GM18868 (cell line): ENCODE data around the gene EDEM1.
"Not testable (repeated sequence)": the region's sequence is repeated elsewhere in the genome, so short reads cannot be mapped to it uniquely, and the experiment has no call there.

Experiments used
- ATAC-seq: cut with Tn5 transposase; IDR thresholded peaks from one replicate; pipeline ENCODE4 v1.9.1; 2021; ENCODE audit warnings: mild to moderate bottlenecking, moderate library complexity; ENCODE audit not compliant: unreplicated experiment

Gene EDEM1

GRCh38 chr3:5170975-5171374, 16.5 kb upstream of the EDEM1 start:
- ATAC-seq = no peak

GRCh38 chr3:5172018-5172417, 15.5 kb upstream of the EDEM1 start:
- no peak for ATAC-seq

GRCh38 chr3:5179036-5179435, 8.5 kb upstream of the EDEM1 start:
- not testable (repeated sequence) for ATAC-seq

- ATAC-seq = peak; percentile 60
Measured at GRCh38 chr3:5181469-5182141, 5.9 kb upstream of the EDEM1 start.

- not testable (repeated sequence) for ATAC-seq
Measured at GRCh38 chr3:5183714-5184113, 3.8 kb upstream of the EDEM1 start.

- ATAC-seq = no peak
Measured at GRCh38 chr3:5184499-5184898, 3.0 kb upstream of the EDEM1 start.

GRCh38 chr3:5185093-5185673, 2.3 kb upstream of the EDEM1 start:
- ATAC-seq = no peak

GRCh38 chr3:5186089-5186857, 1.2 kb upstream of the EDEM1 start:
- peak; percentile 11 for ATAC-seq

- ATAC-seq = no peak
Measured at GRCh38 chr3:5186858-5187155, 700 bp upstream of the EDEM1 start.

- peak; percentile 2 for ATAC-seq
Measured at GRCh38 chr3:5187920-5188418, 462 bp downstream of the EDEM1 start.

GRCh38 chr3:5188419-5189221, 1.1 kb downstream of the EDEM1 start:
- no peak for ATAC-seq

GRCh38 chr3:5190147-5190791, 2.8 kb downstream of the EDEM1 start:
- no peak for ATAC-seq

- ATAC-seq = peak; percentile 18
Measured at GRCh38 chr3:5191555-5192304, 4.2 kb downstream of the EDEM1 start.

GRCh38 chr3:5192571-5193365, 5.3 kb downstream of the EDEM1 start:
- ATAC-seq = no peak

GRCh38 chr3:5194341-5194740, 6.8 kb downstream of the EDEM1 start:
- no peak for ATAC-seq

GRCh38 chr3:5194801-5195509, 7.4 kb downstream of the EDEM1 start:
- peak; percentile 50 for ATAC-seq

- ATAC-seq = no peak
Measured at GRCh38 chr3:5195605-5196004, 8.1 kb downstream of the EDEM1 start.

- ATAC-seq = no peak
Measured at GRCh38 chr3:5197022-5197421, 9.5 kb downstream of the EDEM1 start.
